Measurements from ENCODE around the gene VSTM5. TPM values are rescaled to one million over a fixed set of nuclear protein-coding genes. Genes with fewer than 3 reads are reported as not detected.

The VSTM5 gene
- total RNA-seq, 4 donors from 2014 or later = 0.90 to 8.2 (median 2.7) TPM

DNA sequence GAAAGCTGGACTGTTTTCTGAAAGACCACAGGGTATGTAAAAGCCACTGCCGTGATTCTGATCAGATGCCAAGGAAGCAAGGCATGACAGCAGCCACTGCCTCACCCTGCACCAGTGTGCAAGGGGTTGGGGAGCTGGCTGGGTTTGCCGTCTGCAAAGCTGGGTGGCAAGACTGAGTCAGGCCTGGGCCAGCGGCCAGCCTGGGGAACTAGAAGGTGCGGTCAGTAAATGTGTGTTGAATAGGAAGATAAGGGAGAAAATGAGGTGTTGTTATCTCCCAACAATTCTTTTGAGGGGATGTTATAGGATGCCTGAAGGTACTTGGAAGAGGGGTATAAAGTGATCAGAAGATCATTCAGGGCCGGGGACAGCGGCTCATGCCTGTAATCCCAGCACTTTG, 8.0 kb downstream of the VSTM5 start:
- Histone ChIP-seq H3K27ac (no peak overlapping the region), H3K9me3 (no peaks in the 10 kb centered on the region), H3K4me1 (no peaks in the 10 kb centered on the region), H3K36me3 (no peaks in the 10 kb centered on the region), H3K4me3 (no peak overlapping the region), H3K27me3 (no peaks in the 10 kb centered on the region)
- TF ChIP-seq EP300 (IDR thresholded peaks at IDR 0.05) (no peak), POLR2A (IDR thresholded peaks at IDR 0.05) (no peak)
- TF ChIP-seq, protein P1, sequence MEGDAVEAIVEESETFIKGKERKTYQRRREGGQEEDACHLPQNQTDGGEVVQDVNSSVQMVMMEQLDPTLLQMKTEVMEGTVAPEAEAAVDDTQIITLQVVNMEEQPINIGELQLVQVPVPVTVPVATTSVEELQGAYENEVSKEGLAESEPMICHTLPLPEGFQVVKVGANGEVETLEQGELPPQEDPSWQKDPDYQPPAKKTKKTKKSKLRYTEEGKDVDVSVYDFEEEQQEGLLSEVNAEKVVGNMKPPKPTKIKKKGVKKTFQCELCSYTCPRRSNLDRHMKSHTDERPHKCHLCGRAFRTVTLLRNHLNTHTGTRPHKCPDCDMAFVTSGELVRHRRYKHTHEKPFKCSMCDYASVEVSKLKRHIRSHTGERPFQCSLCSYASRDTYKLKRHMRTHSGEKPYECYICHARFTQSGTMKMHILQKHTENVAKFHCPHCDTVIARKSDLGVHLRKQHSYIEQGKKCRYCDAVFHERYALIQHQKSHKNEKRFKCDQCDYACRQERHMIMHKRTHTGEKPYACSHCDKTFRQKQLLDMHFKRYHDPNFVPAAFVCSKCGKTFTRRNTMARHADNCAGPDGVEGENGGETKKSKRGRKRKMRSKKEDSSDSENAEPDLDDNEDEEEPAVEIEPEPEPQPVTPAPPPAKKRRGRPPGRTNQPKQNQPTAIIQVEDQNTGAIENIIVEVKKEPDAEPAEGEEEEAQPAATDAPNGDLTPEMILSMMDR (IDR thresholded peaks at IDR 0.05) = no peak
- DNase-seq (ENCODE audit: low spot score in 2 of 2) = no peak
- whole genome bisulfite sequencing, 2 donors = 57 to 58% methylated on average over 6 of the region's 6 CpGs

DNA sequence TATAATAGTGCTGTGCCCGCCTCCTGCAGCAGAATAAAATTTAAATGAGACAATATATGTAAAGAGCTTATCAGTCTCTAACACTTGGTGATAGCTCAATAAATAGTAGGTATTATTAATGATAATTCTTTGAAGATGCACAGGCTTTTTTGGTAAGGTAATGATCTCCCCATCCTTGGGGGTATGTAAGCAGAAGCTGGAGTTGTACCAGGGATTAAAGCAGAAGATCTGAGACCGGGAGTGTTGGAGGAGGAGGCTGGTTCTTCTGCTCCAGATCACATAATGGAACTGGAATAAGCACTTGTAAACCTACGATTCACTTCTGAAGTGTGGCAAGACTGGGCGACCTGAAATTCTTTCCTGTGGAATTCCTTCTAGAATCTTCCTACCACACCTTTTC, 8.4 kb downstream of the VSTM5 start:
- TF ChIP-seq POLR2A (IDR thresholded peaks at IDR 0.05) (no peak), EP300 (IDR thresholded peaks at IDR 0.05) (no peak)
- TF ChIP-seq, protein P1 (IDR thresholded peaks at IDR 0.05) = no peak
- Histone ChIP-seq H3K27me3 (no peaks in the 10 kb centered on the region), H3K36me3 (no peaks in the 10 kb centered on the region), H3K4me3 (no peak overlapping the region), H3K27ac (no peak overlapping the region), H3K4me1 (no peaks in the 10 kb centered on the region), H3K9me3 (no peaks in the 10 kb centered on the region)
- DNase-seq (ENCODE audit: low spot score in 2 of 2) = no peak
- 90 to 95% methylated on average over 4 of the region's 4 CpGs for WGBS, 2 donors

DNA sequence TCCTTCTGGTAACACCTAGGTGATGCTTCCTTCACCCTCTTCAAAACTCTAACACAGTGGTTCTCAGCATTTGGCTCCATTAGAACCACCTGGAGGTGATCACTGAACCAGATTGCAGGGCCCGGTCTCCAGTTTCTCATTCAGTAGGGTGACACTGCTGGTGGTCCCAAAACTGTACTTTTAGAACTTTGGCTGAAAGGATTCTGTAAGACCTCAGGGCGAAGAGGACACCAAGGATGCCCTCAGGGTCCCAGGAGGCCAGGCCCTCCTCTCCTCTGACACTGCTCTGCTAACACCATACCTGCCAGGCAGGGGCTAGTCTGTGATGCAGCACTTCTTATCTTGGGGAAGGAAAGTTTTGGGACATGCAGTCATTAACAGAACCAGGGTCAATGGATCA, 9.0 kb downstream of the VSTM5 start:
- Histone ChIP-seq H3K27ac (no peak overlapping the region), H3K4me1 (no peaks in the 10 kb centered on the region), H3K4me3 (no peak overlapping the region), H3K27me3 (no peaks in the 10 kb centered on the region), H3K36me3 (no peaks in the 10 kb centered on the region), H3K9me3 (no peaks in the 10 kb centered on the region)
- TF ChIP-seq POLR2A (IDR thresholded peaks at IDR 0.05) = no peak
- TF ChIP-seq EP300 (IDR thresholded peaks at IDR 0.05) = no peak
- TF ChIP-seq, protein P1 (IDR thresholded peaks at IDR 0.05) = no peak
- DNase-seq (ENCODE audit: low spot score in 2 of 2) = no peak
- WGBS, 2 donors = 84 to 92% methylated on average over 2 of the region's 2 CpGs

DNA sequence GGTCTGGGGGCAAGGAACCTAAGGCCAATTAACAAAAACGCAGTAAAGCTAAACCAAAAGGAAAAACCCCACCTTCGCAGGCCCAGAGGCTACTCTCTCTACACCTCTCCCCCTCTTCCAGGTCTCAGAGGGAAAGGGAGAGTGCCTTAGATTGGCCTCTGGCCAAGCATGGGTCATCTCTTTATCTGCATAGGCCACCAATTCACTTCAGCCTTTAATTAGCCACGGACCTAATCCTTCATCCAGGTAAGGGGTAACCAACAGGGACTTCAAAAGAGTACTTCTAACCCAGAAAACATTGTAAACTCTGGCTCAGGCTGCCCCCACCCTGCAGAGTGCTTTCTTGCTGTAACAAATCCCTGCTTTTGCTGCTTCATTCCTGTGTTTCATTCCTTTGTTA, 9.4 kb downstream of the VSTM5 start:
- WGBS, 2 donors = 54 to 57% methylated on average over 3 of the region's 3 CpGs
- no peak overlapping the region for H3K4me3 ChIP-seq
- no peaks in the 10 kb centered on the region for H3K36me3 ChIP-seq
- no peak overlapping the region for H3K27ac ChIP-seq
- no peaks in the 10 kb centered on the region for H3K9me3 ChIP-seq
- H3K27me3 ChIP-seq = no peaks in the 10 kb centered on the region
- no peaks in the 10 kb centered on the region for H3K4me1 ChIP-seq
- DNase-seq (ENCODE audit: low spot score in 2 of 2) = no peak
- TF ChIP-seq POLR2A (IDR thresholded peaks at IDR 0.05) (no peak), EP300 (IDR thresholded peaks at IDR 0.05) (no peak)

DNA sequence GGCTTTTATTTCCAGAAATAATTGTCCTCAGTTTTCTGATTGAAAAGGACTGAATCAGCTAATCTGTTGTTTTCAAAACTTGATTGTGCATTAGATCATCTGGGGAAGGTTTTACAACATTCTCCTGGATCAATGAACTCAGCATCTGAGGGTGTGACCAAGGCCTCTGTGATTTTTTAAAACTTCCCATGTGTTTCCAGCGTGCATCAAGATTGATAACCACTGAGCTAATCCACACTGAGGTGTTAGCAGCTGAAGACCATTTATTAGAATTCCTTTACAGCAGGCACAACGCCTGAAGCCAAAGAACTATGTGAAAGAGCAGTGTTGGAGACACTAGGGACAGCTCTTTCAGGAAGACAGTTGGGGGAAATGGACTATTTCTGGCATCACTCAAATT, 10.2 kb downstream of the VSTM5 start:
- H3K4me1 ChIP-seq = no peaks in the 10 kb centered on the region
- H3K27ac ChIP-seq = no peak overlapping the region
- H3K9me3 ChIP-seq = no peaks in the 10 kb centered on the region
- no peaks in the 10 kb centered on the region for H3K27me3 ChIP-seq
- no peak overlapping the region for H3K4me3 ChIP-seq
- DNase-seq (ENCODE audit: low spot score in 2 of 2) = no peak
- 52 to 57% methylated on average over 2 of the region's 2 CpGs for WGBS, 2 donors
- TF ChIP-seq, protein P1 (IDR thresholded peaks at IDR 0.05) = no peak
- TF ChIP-seq POLR2A (IDR thresholded peaks at IDR 0.05) = no peak
- no peak for TF ChIP-seq EP300 (IDR thresholded peaks at IDR 0.05)
- no peaks in the 10 kb centered on the region for H3K36me3 ChIP-seq

DNA sequence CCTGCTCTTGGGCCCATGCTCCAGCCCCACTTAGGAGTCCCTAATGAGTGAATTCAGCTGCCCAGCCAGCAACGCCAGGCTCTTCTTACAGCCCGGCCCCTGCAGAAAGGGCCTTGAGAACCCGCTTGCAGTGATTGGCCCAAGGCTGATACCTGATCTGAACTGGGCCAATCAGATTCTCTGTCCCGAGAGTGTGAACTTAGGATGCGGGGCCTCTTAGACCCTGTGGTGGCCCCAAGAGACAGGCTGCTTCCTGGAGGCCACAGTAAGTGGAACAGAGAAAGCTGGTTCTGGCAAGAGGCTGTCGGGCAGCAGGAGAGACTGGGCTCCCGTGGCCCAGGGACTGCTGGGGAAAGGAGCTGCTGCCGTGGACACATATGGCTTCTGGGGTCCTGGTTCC, 11.5 kb downstream of the VSTM5 start:
- no peak for TF ChIP-seq POLR2A (IDR thresholded peaks at IDR 0.05)
- TF ChIP-seq, protein P1 (IDR thresholded peaks at IDR 0.05) = no peak
- TF ChIP-seq EP300 (IDR thresholded peaks at IDR 0.05) = no peak
- no peak overlapping the region for H3K27ac ChIP-seq
- no peaks in the 10 kb centered on the region for H3K36me3 ChIP-seq
- H3K27me3 ChIP-seq = no peaks in the 10 kb centered on the region
- H3K4me3 ChIP-seq = no peak overlapping the region
- DNase-seq (ENCODE audit: low spot score in 2 of 2) = no peak
- 89 to 98% methylated on average over 6 to 8 of the region's 8 CpGs for WGBS, 2 donors
- no peaks in the 10 kb centered on the region for H3K4me1 ChIP-seq
- no peaks in the 10 kb centered on the region for H3K9me3 ChIP-seq
